HG02943 (cell line): Measurements from ENCODE around the gene RNF213.
"Not testable (repeated sequence)": the region's sequence is repeated elsewhere in the genome, so short reads cannot be mapped to it uniquely, and the experiment has no call there.

Experiments
- ATAC-seq: cut with Tn5 transposase; IDR thresholded peaks from one replicate; pipeline ENCODE4 v1.9.1; 2021; ENCODE audit warnings: mild to moderate bottlenecking, low read depth, moderate library complexity; ENCODE audit not compliant: unreplicated experiment

Gene RNF213

DNA sequence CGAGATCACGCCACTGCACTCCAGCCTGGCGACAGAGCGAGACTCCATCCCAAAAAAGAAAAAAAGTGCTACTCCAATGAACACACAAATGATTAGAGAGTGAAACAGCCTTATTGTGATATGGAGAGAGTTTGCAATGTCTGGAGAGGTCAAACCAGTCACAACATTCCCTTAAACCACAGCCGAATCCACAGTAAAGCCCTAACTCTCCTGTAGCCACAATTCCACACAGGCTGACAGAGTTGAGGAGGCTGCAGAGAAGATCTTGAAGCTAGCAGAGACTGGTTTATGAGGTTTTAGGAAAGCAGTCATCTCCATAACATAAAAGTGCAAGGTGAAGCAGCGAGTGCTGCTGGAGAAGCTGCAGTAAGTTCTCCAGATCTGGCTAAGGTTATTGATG, 6.7 kb downstream of the RNF213 start:
- ATAC-seq: no peak

DNA sequence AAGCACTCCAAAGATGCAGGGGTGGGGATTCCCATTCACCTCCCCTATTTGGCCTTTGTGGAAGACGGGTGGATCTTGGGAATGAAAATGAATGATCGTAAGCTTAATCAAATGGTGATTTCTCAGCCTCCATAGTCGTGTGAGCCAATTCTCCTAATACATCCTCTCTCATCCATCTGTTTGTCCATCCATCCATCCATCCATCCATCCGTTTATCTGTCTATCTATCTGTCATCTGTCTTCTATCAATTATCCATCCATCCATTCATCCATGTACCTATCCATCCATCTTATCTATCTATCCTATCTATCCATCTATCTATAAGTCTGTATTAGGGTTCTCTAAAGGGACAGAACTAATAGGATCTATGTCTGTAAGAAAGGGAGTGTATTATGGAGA, 7.8 kb downstream of the RNF213 start:
- ATAC-seq: no peak

DNA sequence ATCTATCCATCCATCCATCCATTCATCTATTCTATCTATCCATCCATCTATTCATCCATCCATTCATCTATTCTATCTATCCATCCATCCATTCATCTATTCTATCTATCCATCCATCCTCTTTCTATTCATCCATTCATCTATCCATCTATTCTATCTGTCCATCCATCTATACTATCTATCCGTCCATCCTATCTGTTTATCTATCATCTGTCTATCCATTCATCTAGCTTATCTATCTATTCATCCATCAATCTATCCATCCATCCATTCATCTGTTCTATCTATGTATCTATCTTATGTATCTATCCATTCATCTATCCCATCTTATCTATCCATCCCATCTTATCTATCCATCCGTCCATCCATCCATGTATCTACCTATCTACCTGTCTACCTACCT, 8.8 kb downstream of the RNF213 start:
- ATAC-seq: no peak

DNA sequence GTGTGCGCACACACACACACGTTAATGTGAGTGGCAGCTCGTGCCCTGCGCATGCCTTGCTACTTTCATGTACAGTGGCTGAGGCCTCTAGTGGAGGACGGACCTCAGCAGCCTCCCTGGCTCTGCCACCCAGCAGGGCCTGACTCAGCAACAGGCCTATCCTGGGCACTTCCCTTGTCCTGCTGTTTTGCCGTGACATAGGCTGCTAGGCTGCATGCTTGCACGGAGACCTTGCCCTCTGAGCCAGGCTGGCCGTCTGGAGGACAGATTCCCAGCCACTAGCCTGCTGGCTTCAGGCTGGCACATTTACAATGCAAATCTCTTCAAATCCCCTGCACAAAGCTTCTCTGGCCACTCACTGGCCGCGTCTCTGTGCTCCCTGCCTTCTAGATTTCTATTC, 9.5 kb downstream of the RNF213 start:
- no peak for ATAC-seq

- ATAC-seq: no peak
These were observed 10.2 kb downstream of the RNF213 start for GRCh38 chr17:80270836-80271235.

GRCh38 chr17:80272366-80272765, 11.7 kb downstream of the RNF213 start:
- no peak for ATAC-seq

DNA sequence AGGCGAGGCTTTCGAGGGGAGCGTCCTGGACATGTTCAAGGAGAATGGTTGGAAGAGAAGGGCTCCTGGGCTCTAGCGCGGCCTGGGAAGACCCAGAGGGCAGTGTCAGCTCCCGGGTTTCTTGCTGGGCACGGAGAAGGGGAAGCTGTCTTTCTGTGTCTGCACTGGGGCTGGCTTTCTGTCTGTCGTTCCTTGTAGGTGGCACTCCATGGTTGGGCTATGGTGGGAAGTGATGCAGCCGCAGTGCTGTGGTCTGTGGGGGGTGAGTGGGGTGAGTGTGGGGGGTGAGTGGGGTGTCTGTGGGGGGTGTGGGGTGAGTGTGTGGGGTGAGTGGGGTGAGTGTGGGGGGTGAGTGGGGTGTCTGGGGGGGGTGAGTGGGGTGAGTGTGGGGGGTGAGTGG, 13.7 kb downstream of the RNF213 start:
- ATAC-seq: no peak

DNA sequence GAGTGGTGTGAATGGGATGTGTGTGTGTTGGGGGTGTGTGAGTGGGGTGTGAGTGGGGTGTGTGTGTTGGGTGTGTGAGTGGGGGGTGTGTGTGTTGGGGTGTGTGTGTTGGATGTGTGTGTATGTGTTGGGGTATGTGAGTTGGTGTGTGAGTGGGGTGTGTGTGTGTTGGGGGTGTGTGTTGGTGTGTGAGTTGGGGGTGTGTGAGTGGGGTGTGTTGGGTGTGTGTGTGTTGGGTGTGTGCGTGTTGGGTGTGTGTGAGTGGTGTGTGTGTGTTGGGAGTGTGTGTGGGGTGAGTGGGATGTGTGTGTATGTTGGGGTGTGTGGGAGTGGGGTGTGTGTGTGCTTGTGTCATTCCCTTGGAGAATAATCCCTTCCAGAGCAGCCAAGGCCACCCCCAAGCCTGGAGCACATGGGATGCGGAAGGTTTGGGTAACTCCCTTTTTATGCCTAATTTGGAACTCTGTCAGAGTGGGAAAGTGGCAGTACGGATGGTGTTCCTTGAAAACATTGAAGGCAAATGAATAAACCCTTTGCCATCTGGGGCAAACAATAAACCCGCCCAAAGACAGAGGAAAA, 14.3 kb downstream of the RNF213 start:
- no peak for ATAC-seq

- ATAC-seq: not testable (repeated sequence)
These were observed 15.2 kb downstream of the RNF213 start for GRCh38 chr17:80275857-80276256.

DNA sequence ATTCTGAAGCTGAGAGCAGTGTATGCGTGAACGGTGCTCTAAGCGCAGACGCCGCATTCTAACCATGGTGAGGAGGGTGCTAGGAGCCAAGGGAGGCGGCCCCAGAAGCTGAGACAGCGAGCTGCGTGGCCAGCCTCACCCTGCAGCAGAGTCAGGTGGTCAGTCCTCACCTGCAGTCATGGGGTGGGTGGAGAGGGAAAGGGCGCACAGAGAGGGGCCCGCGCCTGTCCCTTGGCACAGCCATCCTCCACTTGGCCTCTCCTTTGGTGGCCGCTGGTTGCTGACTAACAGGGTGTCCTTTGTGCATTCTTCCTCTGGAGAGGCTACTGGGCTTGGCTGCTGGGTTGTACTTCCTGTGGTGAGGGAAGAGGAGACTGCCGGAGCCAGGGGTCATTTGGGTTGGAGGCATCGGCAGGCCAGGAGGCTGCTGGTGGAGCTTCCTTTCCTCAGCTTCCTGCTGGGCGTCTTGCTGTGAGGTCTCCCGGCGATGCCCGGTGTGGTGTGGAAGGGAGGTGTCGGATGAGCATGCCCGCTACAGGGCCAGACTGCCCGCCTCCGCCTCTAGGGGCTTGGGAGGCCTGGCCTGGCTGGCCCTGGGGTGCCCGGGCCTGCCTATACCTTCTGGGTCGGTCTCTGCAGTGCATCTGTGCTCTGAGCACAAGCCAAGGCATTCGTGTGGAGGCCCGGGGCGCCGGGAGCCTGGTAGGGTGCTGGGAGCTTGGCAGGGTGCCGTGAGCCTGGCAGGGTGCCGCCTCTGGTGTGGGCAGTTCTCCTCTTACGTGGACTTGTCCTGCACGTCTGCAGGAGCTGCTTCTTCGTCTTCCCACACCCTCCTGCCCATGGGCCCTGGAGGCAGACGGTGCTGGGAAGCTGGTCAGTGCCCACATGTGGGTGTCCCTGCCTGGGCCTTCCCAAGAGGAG, 17.4 kb downstream of the RNF213 start:
- no peak for ATAC-seq

- no peak for ATAC-seq
These were observed 19.2 kb downstream of the RNF213 start for GRCh38 chr17:80279895-80280294.

GRCh38 chr17:80281516-80281915, 20.9 kb downstream of the RNF213 start:
- no peak for ATAC-seq

- ATAC-seq: no peak
These were observed 22.6 kb downstream of the RNF213 start for GRCh38 chr17:80283116-80283852.

DNA sequence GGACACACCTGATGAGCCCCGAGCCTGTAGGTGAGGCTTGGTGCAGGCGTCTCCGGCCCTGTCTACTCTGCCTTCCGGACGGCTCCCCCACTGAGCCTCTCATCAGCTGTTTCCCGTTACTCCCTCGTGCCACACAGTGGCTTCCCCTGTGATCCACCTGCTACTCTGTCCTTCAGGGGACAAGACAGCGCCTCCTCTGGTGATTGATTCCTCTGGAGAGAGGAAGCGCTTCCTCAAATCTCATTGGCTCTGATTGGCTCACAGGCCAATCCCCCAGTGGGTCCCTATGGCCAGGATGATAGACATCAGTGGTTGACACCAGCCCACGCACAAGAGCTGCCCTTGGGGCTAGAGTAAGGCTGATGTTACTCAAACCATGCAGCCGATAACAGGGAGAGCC, 24.0 kb downstream of the RNF213 start:
- ATAC-seq: no peak

- ATAC-seq: no peak
These were observed 24.7 kb downstream of the RNF213 start for GRCh38 chr17:80285237-80285920.

DNA sequence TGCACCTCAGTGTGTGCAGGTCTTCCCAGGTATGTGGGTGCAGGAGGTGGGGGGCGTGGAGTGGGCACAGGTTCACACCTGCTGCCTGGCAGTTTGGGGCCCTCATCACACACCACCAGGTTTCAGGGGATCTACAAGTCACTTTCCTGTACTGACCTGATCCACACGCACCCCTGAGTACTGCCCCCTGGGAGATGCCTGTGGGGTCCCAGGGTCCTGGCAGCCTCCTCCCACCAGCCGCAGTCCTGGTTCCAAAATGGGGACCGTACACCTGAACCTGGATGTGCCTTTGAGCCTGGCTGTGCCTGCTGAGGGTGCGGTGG, 25.9 kb downstream of the RNF213 start:
- no peak for ATAC-seq

DNA sequence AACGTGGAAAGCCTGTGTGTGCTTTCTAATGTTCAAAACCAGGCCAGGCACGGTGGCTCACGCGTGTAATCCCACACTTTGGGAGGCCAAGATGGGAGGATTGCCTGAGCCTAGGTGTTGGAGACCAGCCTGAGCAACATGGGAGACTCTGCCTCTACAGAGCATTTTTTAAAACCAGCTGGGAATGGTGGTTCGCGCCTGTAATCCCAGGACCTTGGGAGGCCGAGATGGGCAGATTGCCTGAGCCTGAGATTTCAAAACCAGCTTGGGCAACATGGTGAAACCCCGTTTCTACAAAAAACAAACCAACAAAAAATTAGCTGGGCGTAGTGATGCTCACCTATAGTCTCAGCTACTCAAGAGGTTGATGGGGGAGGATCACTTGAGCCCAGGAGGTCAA, 26.4 kb downstream of the RNF213 start:
- no peak for ATAC-seq

DNA sequence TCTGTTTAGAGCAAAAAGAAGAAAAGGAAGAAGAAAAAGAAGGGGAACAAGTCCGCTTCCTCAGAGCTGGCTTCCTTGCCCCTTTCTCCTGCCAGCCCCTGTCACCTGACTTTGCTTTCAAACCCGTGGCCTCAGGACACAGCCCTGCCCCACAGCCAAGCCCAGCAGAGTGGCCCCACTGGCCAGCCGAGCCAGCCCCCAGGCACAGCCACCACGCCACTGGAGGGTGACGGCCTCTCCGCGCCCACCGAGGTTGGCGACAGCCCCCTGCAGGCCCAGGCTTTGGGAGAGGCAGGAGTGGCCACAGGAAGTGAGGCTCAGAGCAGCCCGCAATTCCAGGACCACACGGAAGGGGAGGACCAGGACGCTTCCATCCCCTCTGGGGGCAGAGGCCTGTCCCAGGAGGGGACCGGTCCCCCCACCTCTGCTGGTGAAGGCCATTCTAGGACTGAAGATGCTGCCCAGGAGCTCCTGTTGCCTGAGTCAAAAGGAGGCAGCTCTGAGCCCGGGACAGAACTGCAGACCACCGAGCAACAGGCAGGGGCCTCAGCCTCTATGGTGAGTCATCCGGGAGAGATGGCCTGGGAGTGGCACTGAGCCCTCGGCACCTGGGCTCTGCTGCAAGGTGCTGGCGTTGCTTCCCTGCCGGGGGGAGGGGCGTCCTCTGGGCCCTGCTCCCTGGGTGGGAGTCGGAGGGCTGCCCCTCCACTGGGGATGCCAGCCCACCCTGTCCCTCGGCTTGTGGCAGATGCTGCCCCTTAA, 27.3 kb downstream of the RNF213 start:
- ATAC-seq: no peak

DNA sequence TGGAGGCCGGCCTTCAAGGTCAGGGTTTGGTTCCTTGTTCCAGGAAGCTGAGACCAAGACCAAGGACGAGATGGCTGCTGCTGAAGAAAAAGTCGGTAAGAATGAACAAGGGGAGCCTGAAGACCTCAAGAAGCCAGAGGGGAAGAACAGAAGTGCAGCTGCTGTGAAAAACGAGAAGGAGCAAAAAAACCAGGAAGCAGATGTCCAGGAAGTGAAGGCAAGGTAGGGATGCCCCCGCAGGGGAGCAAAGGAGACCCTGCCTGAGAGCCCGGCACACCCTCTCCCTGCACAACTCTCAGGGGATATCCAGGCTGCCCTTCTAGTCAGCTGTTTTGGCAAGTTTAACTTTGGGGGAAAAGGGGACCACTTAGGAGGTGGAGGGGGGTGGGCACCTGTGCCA, 29.0 kb downstream of the RNF213 start:
- ATAC-seq: no peak

DNA sequence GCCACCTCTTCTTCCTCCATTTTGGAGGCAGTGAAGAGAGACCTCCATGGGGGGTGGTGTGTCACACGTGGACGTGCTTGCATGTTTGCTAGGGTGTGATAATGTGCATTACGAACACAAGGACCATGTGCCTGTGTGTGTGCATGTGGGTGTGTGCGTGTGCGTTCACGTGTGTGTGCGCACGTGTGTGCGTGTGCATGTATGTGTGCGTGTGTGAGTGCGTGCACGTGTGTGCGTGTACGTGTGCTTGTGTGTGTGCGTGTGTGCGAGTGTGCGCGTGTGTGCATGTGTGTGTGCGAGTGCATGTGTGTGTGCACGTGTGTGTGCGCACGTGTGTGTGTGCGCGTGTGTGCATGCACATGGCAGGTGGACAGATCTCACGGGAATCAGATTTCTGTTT, 29.5 kb downstream of the RNF213 start:
- ATAC-seq: no peak
